AG10803 (cell line): ENCODE results near the gene ITGB6.

Source experiments
- DNase-seq: peaks from one replicate; pipeline ENCODE4 v3.0.0; 2010; ENCODE audit warnings: low read depth
- H3K4me3 ChIP-seq: 2 replicates; pipeline ENCODE4 v1.5.1; 2011; ENCODE audit warnings: mild to moderate bottlenecking, low read length, control low read depth
- CTCF ChIP-seq: conservative IDR thresholded peaks from 2 replicates; pipeline ENCODE4 v1.5.1; 2011; ENCODE audit warnings: mild to moderate bottlenecking, low read length, control low read depth, inconsistent platforms

Gene ITGB6

GRCh38 chr2:160220545-160221009 lies 20.5 kb upstream of the ITGB6 start:
- no peak for DNase-seq
- TF ChIP-seq CTCF = no peak
- H3K4me3 ChIP-seq = no peak overlapping the region

GRCh38 chr2:160220026-160220425 lies 20.0 kb upstream of the ITGB6 start:
- no peak for TF ChIP-seq CTCF
- no peak overlapping the region for H3K4me3 ChIP-seq
- no peak for DNase-seq

GRCh38 chr2:160214461-160215445 lies 14.7 kb upstream of the ITGB6 start:
- peak; percentile 93 for DNase-seq
- no peak overlapping the region for H3K4me3 ChIP-seq
- no peak for TF ChIP-seq CTCF

- no peak overlapping the region for H3K4me3 ChIP-seq
- no peak for TF ChIP-seq CTCF
- DNase-seq = no peak
These were observed 13.4 kb upstream of the ITGB6 start for GRCh38 chr2:160213511-160213910.

GRCh38 chr2:160210599-160211138 lies 10.6 kb upstream of the ITGB6 start:
- peak; percentile 55 for TF ChIP-seq CTCF
- peak; percentile 34 for DNase-seq
- H3K4me3 ChIP-seq = no peak overlapping the region

- peak; percentile 97 for DNase-seq
- no peak overlapping the region for H3K4me3 ChIP-seq
- TF ChIP-seq CTCF = peak; percentile 51
These were observed 9.4 kb upstream of the ITGB6 start for GRCh38 chr2:160209516-160209856.
